ENCODE results near the gene PAPPA2. TPM values are rescaled to one million over a fixed set of nuclear protein-coding genes. Genes with fewer than 3 reads are reported as not detected.

PAPPA2 gene
- total and polyA plus RNA-seq, 8 donors: under 0.01 to 10.3 (median 0.29) TPM; not detected in 1

DNA sequence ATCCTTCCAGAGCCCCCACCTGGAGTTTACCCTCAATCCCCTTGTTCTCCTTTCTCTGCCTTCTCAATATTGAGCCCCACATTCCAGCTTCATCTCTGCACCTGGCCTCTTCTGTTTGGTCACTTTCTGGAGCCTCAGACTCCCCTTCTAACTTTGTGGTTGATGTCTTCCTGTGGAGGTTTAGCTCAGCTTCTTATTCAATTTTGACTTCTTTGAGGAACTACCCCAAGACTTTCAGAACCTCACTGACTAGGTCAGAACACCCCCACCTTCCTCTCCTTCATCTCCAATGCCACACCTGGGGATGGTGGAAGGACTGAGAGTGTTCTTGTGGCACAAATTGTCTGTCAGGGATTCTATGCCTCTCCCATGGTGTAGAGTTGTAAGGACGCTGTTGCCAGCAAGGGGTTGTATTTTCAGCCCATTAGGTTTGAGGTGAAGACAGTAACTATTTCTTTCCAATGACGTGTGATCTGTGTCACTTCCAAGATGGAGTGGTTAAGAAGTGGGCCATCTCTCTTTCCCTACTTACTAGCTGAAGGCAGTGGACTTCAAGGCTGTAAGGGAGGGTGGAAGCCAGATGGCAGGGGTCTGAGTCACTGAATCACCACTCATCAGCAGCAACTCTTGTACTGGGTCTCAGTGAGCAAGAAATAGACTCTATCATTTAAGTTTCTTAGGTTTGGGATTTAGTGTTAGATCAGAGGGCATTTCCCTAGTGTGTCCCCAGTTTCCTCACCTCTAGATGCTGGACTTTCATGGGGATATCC is 80.6 kb downstream of the PAPPA2 start:
- Histone ChIP-seq H3K27ac (no peak overlapping the region), H3K36me3 (no peaks in the 10 kb centered on the region), H3K4me1 (no peaks in the 10 kb centered on the region), H3K4me3 (no peak overlapping the region), H3K9me3 (no peaks in the 10 kb centered on the region), H3K27me3 (no peaks in the 10 kb centered on the region)
- DNase-seq: no peak
- intact Hi-C loops (cut with DNase I; ENCODE audit: low total_unique reads): no loop called here
- 84 to 91% (median 87%) methylated on average over 2 of the region's 2 CpGs for WGBS, 5 donors
- no peak for TF ChIP-seq EP300 (IDR thresholded peaks at IDR 0.05)
- TF ChIP-seq POLR2A (IDR thresholded peaks at IDR 0.05): no peak
- TF ChIP-seq, protein P1, sequence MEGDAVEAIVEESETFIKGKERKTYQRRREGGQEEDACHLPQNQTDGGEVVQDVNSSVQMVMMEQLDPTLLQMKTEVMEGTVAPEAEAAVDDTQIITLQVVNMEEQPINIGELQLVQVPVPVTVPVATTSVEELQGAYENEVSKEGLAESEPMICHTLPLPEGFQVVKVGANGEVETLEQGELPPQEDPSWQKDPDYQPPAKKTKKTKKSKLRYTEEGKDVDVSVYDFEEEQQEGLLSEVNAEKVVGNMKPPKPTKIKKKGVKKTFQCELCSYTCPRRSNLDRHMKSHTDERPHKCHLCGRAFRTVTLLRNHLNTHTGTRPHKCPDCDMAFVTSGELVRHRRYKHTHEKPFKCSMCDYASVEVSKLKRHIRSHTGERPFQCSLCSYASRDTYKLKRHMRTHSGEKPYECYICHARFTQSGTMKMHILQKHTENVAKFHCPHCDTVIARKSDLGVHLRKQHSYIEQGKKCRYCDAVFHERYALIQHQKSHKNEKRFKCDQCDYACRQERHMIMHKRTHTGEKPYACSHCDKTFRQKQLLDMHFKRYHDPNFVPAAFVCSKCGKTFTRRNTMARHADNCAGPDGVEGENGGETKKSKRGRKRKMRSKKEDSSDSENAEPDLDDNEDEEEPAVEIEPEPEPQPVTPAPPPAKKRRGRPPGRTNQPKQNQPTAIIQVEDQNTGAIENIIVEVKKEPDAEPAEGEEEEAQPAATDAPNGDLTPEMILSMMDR (IDR thresholded peaks at IDR 0.05): no peak
- no peak for TF ChIP-seq POLR2AphosphoS5 (IDR thresholded peaks at IDR 0.05)

DNA sequence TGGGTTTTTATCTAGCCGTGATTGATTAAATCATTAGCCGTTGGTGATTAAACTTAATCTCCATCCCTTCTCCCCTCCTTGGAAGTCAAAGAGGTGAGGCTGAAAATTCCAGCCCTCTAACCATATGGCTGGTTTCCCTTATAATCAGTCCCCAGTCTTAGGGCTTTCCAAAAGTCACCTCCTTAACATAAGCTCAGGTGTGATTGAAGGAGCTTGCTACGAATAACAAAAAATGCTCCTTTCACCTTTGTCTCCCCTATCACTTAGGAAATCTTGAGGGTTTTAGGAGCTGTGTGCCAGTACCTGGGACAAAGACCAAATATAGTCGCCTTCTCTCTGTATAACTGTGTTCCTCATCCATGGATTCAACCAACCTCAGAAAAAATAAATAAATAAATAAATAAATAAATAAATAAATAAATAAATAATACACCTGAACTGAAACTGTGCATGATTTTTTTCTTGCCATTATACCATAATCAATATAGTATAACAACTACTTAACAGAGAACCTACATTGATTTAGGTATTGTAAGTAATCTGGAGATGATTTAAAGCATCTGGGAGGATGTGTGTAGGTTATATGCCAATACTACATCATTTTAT is 82.2 kb downstream of the PAPPA2 start:
- TF ChIP-seq POLR2A (IDR thresholded peaks at IDR 0.05) (no peak), POLR2AphosphoS5 (IDR thresholded peaks at IDR 0.05) (no peak), EP300 (IDR thresholded peaks at IDR 0.05) (no peak)
- TF ChIP-seq, protein P1 (IDR thresholded peaks at IDR 0.05): no peak
- H3K4me1 ChIP-seq: no peaks in the 10 kb centered on the region
- H3K27ac ChIP-seq: no peak overlapping the region
- H3K4me3 ChIP-seq: no peak overlapping the region
- DNase-seq: no peak
- WGBS, 5 donors: 81 to 91% (median 84%) methylated on average over 4 of the region's 4 CpGs
- no peaks in the 10 kb centered on the region for H3K36me3 ChIP-seq
- H3K27me3 ChIP-seq: no peaks in the 10 kb centered on the region
- no peaks in the 10 kb centered on the region for H3K9me3 ChIP-seq
- intact Hi-C loops (cut with DNase I; ENCODE audit: low total_unique reads): no loop called here

DNA sequence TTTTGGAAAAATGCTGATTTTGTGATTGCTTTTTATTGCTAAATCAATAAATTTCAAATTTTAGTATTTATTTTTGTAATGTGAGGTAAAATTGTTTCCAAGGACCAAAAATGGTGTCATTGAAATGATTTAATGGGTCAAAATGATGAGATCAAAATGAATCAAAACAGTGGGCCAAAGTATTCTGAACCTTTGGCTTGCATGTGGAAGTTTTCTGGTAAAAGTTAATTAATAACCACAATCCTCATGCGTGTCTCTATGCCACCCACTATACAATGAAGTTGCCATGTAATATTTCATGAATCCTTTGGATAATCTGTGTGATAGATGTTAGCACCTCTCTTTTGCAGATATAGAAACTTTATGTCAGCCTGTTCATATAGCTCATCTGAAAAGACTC is 83.8 kb downstream of the PAPPA2 start:
- intact Hi-C loops (cut with DNase I; ENCODE audit: low total_unique reads): no loop called here
- Histone ChIP-seq H3K4me1 (no peaks in the 10 kb centered on the region), H3K4me3 (no peak overlapping the region), H3K9me3 (no peaks in the 10 kb centered on the region), H3K36me3 (no peaks in the 10 kb centered on the region), H3K27ac (no peak overlapping the region), H3K27me3 (peaks cover 0 to 9% (median 0%) of the 10 kb centered on the region in 3 donors)
- no peak for DNase-seq
- 38 to 59% (median 52%) methylated on average over 1 of the region's 1 CpG for WGBS, 5 donors
- TF ChIP-seq, protein P1 (IDR thresholded peaks at IDR 0.05): no peak
- no peak for TF ChIP-seq POLR2A (IDR thresholded peaks at IDR 0.05)
- no peak for TF ChIP-seq POLR2AphosphoS5 (IDR thresholded peaks at IDR 0.05)
- TF ChIP-seq EP300 (IDR thresholded peaks at IDR 0.05): no peak

DNA sequence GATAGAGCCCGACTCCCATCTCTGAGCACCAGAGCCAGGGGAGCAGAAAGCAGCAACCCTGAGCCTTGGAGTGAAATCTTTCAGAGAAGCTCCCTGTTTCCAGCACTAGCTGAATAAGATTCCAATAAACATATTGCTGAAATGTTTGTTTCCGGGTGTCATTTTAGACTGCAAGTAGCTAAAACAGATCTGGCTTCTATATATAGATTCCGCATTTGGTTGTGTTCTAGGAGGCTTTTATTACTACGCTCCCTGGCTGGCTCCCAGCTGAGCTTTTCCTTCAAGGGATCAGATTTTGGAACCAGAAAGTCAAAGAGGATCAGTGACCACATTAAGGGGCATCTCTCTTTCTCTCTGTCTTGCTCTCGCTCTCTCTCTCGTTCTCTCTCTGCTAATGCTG is 88.2 kb downstream of the PAPPA2 start:
- Histone ChIP-seq H3K4me1 (peaks cover 0 to 8% (median 0%) of the 10 kb centered on the region in 4 donors), H3K27ac (no peak overlapping the region), H3K4me3 (no peak overlapping the region), H3K27me3 (peaks cover 0 to 49% (median 11%) of the 10 kb centered on the region in 3 donors), H3K9me3 (no peaks in the 10 kb centered on the region), H3K36me3 (no peaks in the 10 kb centered on the region)
- intact Hi-C loops (cut with DNase I; ENCODE audit: low total_unique reads): loop anchor here (10.0 kb wide), 1 partner anchor 324 kb away; no protein-coding TSS in a partner anchor
- TF ChIP-seq POLR2AphosphoS5 (IDR thresholded peaks at IDR 0.05): no peak
- TF ChIP-seq POLR2A (IDR thresholded peaks at IDR 0.05): no peak
- TF ChIP-seq, protein P1 (IDR thresholded peaks at IDR 0.05): no peak
- TF ChIP-seq EP300 (IDR thresholded peaks at IDR 0.05): no peak
- peak in 1 of 2 donors; percentile 44 for DNase-seq
- WGBS, 5 donors: 61 to 79% (median 65%) methylated on average over 6 of the region's 6 CpGs

All from stomach (tissue), 9 donors.